Fibroblast of lung (primary cell): ENCODE data around the gene HRCT1.

Experiments used
- CTCF ChIP-seq, 2 donors: IDR thresholded peaks in 1 of 2; conservative IDR thresholded peaks in 1 of 2; 1 replicate in 1 of 2; 2 replicates in 1 of 2; pipeline ENCODE4 v1.5.1; 2011 to 2012; ENCODE audit warnings: low read length in 2 of 2, control low read depth in 1 of 2, inconsistent platforms in 1 of 2, low read depth in 1 of 2, mild to moderate bottlenecking in 1 of 2
- EZH2 ChIP-seq: IDR thresholded peaks from 2 replicates; pipeline ENCODE4 v1.5.1; 2012; ENCODE audit warnings: low read length, control low read depth, mild to moderate bottlenecking; ENCODE audit errors: missing control alignments

- TF ChIP-seq EZH2 (no peak), CTCF (conservative IDR thresholded peaks at IDR 0.05 in 1 of 2, IDR thresholded peaks at IDR 0.05 in 1 of 2; ENCODE audit: low read depth in 1 of 2, low read length in 2 of 2) (no peak)
These were observed 38.5 kb upstream of the HRCT1 start for GRCh38 chr9:35867538-35867937.
